Endometrium (tissue), 2 donors: ENCODE results near the gene ATP8B4.

Source experiments
- FAIRE-seq: peaks from 2 replicates; lab custom pipeline; 2012; peaks lifted over from hg19 to GRCh38; lab: Jason Lieb, UNC
- donor health status: control.
- donor health status: control.

The ATP8B4 gene

GRCh38 chr15:49890689-49891088, 228.3 kb downstream of the ATP8B4 start:
- FAIRE-seq: no peak

- FAIRE-seq: no peak
Observed at GRCh38 chr15:49889536-49889935, 229.5 kb downstream of the ATP8B4 start.

GRCh38 chr15:49888734-49889133, 230.3 kb downstream of the ATP8B4 start:
- FAIRE-seq: no peak

GRCh38 chr15:49888323-49888693, 230.7 kb downstream of the ATP8B4 start:
- no peak for FAIRE-seq

- FAIRE-seq: peak; percentile 95
Observed at GRCh38 chr15:49887659-49888322, 231.2 kb downstream of the ATP8B4 start.

GRCh38 chr15:49883121-49883520, 235.9 kb downstream of the ATP8B4 start:
- FAIRE-seq: no peak

GRCh38 chr15:49881866-49882265, 237.2 kb downstream of the ATP8B4 start:
- FAIRE-seq: no peak

GRCh38 chr15:49881433-49881832, 237.6 kb downstream of the ATP8B4 start:
- FAIRE-seq: no peak

- FAIRE-seq: peak; percentile 61
Observed at GRCh38 chr15:49877873-49878521, 241.0 kb downstream of the ATP8B4 start.

GRCh38 chr15:49877117-49877872, 241.7 kb downstream of the ATP8B4 start:
- peak; percentile 90 for FAIRE-seq

- FAIRE-seq: no peak
Observed at GRCh38 chr15:49876401-49877038, 242.5 kb downstream of the ATP8B4 start.

GRCh38 chr15:49875392-49875791, 243.6 kb downstream of the ATP8B4 start:
- FAIRE-seq: no peak

GRCh38 chr15:49870472-49870871, 248.6 kb downstream of the ATP8B4 start:
- no peak for FAIRE-seq

GRCh38 chr15:49868348-49868747, 250.7 kb downstream of the ATP8B4 start:
- peak; percentile 45 for FAIRE-seq

- no peak for FAIRE-seq
Observed at GRCh38 chr15:49865925-49866757, 252.9 kb downstream of the ATP8B4 start.

- no peak for FAIRE-seq
Observed at GRCh38 chr15:49864251-49864650, 254.8 kb downstream of the ATP8B4 start.

- no peak for FAIRE-seq
Observed at GRCh38 chr15:49863431-49864224, 255.4 kb downstream of the ATP8B4 start.

- FAIRE-seq: peak; percentile 84
Observed at GRCh38 chr15:49860101-49860500, 258.9 kb downstream of the ATP8B4 start.

GRCh38 chr15:49857496-49858475, 261.2 kb downstream of the ATP8B4 start:
- no peak for FAIRE-seq
